GM10248 (cell line): ENCODE data around the gene GNAS.

Experiments
- CTCF ChIA-PET: fragments of 300-600 bp; sonication (Branson Sonifier 250); formaldehyde crosslinking; extraction: SDS; loops from one replicate; lab custom pipeline; 2021; ENCODE audit warnings: antibody characterized with exemption; lab: Yijun Ruan, JAX
- POLR2A ChIA-PET: fragments of 350-650 bp; sonication (Branson Sonifier 250); formaldehyde crosslinking; extraction: SDS; loops from one replicate; lab custom pipeline; 2020; ENCODE audit warnings: antibody characterized with exemption; lab: Yijun Ruan, JAX
- DNase-seq: peaks from one replicate; pipeline ENCODE4 v3.0.0; 2012; ENCODE audit errors: extremely low spot score
- CTCF ChIP-seq: IDR thresholded peaks from 2 replicates; pipeline ENCODE4 v1.5.1; 2012; ENCODE audit warnings: mild to moderate bottlenecking, low read depth; ENCODE audit errors: extremely low read depth, missing control alignments, control extremely low read depth

The GNAS gene

GRCh38 chr20:58811334-58811733 is 41.2 kb upstream of the GNAS start:
- POLR2A ChIA-PET: no interaction called here

GRCh38 chr20:58813369-58813768 is 39.1 kb upstream of the GNAS start:
- CTCF ChIA-PET: interaction anchor here (1.0 kb wide), 1 partner anchor 11 kb away, joined by 3 read pairs; no protein-coding TSS in a partner anchor
- no peak for DNase-seq
- TF ChIP-seq CTCF: no peak
- POLR2A ChIA-PET: no interaction called here

More at GRCh38 chr20:58811334-58811733, 41.2 kb upstream of the GNAS start:
- no peak for TF ChIP-seq CTCF
- CTCF ChIA-PET: no interaction called here
- DNase-seq: no peak

- POLR2A ChIA-PET: no interaction called here
- DNase-seq: no peak
- CTCF ChIA-PET: no interaction called here
- TF ChIP-seq CTCF: no peak
Observed at GRCh38 chr20:58815448-58815847, 37.1 kb upstream of the GNAS start.

- DNase-seq: no peak
- TF ChIP-seq CTCF: no peak
- ChIA-PET POLR2A (no interaction called here), CTCF (no interaction called here)
Observed at GRCh38 chr20:58816051-58816450, 36.5 kb upstream of the GNAS start.

- no peak for TF ChIP-seq CTCF
- no peak for DNase-seq
- POLR2A ChIA-PET: no interaction called here
- CTCF ChIA-PET: no interaction called here
Observed at GRCh38 chr20:58816957-58817651, 35.4 kb upstream of the GNAS start.

- POLR2A ChIA-PET: no interaction called here
- CTCF ChIA-PET: interaction anchor here (1.3 kb wide), 1 partner anchor 12 kb away, joined by 4 read pairs; no protein-coding TSS in a partner anchor
- TF ChIP-seq CTCF: no peak
- no peak for DNase-seq
Observed at GRCh38 chr20:58817748-58818147, 34.8 kb upstream of the GNAS start.
